ENCODE measurements around the gene CIZ1.
A peak's percentile ranks its signal among the peaks of the same experiment; 100 is the strongest.

Gene CIZ1, protein sequence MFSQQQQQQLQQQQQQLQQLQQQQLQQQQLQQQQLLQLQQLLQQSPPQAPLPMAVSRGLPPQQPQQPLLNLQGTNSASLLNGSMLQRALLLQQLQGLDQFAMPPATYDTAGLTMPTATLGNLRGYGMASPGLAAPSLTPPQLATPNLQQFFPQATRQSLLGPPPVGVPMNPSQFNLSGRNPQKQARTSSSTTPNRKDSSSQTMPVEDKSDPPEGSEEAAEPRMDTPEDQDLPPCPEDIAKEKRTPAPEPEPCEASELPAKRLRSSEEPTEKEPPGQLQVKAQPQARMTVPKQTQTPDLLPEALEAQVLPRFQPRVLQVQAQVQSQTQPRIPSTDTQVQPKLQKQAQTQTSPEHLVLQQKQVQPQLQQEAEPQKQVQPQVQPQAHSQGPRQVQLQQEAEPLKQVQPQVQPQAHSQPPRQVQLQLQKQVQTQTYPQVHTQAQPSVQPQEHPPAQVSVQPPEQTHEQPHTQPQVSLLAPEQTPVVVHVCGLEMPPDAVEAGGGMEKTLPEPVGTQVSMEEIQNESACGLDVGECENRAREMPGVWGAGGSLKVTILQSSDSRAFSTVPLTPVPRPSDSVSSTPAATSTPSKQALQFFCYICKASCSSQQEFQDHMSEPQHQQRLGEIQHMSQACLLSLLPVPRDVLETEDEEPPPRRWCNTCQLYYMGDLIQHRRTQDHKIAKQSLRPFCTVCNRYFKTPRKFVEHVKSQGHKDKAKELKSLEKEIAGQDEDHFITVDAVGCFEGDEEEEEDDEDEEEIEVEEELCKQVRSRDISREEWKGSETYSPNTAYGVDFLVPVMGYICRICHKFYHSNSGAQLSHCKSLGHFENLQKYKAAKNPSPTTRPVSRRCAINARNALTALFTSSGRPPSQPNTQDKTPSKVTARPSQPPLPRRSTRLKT

DNA sequence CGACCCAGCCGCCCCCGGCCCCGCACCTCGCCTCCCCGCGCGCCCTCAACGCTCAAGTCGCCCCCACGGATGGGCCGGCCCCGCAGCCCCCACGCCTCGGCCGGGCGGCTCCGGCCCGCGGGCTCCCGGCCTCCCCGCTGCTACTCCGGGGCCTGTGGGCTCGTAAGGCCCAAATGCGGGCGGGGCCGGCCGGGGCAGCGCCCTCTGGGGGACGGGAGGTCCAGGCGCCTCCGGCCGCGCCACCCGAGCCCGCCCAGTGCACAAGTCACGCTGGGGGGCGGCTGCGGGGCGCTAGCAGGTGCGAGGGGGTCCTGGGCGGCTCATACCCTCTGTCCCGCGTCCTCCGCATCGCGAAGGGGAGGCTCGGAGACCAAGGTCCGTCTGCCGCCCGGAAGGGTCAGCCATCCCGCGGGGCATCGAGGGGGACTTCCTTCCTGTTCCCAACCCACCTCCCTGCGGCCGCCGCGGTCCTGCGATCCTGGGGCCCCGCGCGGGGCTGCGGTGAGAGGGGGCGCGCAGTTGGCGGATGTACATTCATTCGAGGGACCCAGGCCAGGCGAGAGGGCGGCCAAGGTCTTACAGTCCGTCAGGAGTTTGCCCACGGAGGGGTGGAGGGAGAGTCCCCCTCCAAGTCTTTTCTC lies at the start of gene CIZ1:
Gene CIZ1 (minus strand): TSS at position 167 of the 641 bp plus-strand sequence. CDS start 715 bp downstream, outside the sequence.
- no peaks in the 10 kb centered on the region for H4K20me1 ChIP-seq (ENCODE audit: insufficient read depth, low read length, poor library complexity, severe bottlenecking)

DNA sequence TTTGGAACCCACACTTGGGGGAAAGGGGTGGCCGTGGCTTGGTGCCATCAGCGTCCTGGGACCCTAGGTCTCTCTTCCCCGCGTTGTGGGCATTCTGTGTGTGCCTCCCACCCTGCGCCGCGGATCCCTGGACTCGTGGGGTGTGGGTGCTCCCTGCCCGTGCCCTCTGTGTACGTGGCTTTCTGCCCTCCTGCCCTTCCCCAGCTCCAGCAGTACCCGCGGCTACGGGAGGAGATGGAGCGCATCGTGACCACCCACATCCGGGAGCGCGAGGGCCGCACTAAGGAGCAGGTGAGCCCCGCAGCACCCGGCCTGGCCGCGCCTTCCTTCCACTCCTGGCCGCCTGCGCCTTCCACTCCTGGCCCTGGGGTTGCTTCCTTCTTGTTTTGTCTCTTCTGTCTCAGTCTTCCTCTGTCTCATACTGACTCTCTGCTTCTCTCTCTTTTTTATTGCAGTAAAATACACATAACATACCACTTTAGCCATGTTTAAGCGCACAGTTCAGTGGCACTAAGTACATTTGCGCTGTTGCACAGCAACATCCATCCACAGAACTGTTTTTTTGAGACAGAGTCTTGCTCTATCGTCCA lies 42.5 kb upstream of the CIZ1 start:
- Histone ChIP-seq H3K9ac (ENCODE audit: low read depth, low read length, poor library complexity, severe bottlenecking) (no peak overlapping the region), H3K4me2 (ENCODE audit: low read depth, low read length, poor library complexity, severe bottlenecking) (no peak overlapping the region)

More for the DNA sequence above, at the start of gene CIZ1:
- Histone ChIP-seq H3K4me2 (ENCODE audit: low read depth, low read length, poor library complexity, severe bottlenecking) (peak within 1 kb of the TSS; percentile 99), H3F3A (ENCODE audit: low read depth) (no peaks in the 10 kb centered on the region), H3K27me3 (ENCODE audit: insufficient read depth, low read length, poor library complexity, severe bottlenecking) (no peaks in the 10 kb centered on the region), H3K9me3 (ENCODE audit: insufficient read depth, low read depth, low read length) (no peaks in the 10 kb centered on the region), H3K36me3 (ENCODE audit: insufficient read depth, low read length) (no peaks in the 10 kb centered on the region), H3K4me3 (ENCODE audit: low read length, poor library complexity, severe bottlenecking) (peak within 1 kb of the TSS; percentile 99), H3K79me2 (ENCODE audit: insufficient read depth, low read length) (peaks cover 25% of the 10 kb centered on the region), H3K4me1 (ENCODE audit: insufficient read depth, low read length, poor library complexity, severe bottlenecking) (peaks cover 27% of the 10 kb centered on the region), H3K9ac (ENCODE audit: low read depth, low read length, poor library complexity, severe bottlenecking) (peak within 1 kb of the TSS; percentile 91), H2AFZ (ENCODE audit: low read length) (peak within 1 kb of the TSS; percentile 99), H3K9me2 (replicated peaks; ENCODE audit: low read depth, low read length) (no peaks in the 10 kb centered on the region)
- TF ChIP-seq, protein P1, sequence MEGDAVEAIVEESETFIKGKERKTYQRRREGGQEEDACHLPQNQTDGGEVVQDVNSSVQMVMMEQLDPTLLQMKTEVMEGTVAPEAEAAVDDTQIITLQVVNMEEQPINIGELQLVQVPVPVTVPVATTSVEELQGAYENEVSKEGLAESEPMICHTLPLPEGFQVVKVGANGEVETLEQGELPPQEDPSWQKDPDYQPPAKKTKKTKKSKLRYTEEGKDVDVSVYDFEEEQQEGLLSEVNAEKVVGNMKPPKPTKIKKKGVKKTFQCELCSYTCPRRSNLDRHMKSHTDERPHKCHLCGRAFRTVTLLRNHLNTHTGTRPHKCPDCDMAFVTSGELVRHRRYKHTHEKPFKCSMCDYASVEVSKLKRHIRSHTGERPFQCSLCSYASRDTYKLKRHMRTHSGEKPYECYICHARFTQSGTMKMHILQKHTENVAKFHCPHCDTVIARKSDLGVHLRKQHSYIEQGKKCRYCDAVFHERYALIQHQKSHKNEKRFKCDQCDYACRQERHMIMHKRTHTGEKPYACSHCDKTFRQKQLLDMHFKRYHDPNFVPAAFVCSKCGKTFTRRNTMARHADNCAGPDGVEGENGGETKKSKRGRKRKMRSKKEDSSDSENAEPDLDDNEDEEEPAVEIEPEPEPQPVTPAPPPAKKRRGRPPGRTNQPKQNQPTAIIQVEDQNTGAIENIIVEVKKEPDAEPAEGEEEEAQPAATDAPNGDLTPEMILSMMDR (conservative IDR thresholded peaks at IDR 0.05; ENCODE audit: low read length) = peak; percentile 60
- no peak for TF ChIP-seq EZH2phosphoT487 (IDR thresholded peaks at IDR 0.05; ENCODE audit: borderline replicate concordance)

More for the DNA sequence above, 42.5 kb upstream of the CIZ1 start:
- Histone ChIP-seq H2AFZ (ENCODE audit: low read length) (no peak overlapping the region), H3K4me3 (ENCODE audit: low read length, poor library complexity, severe bottlenecking) (no peak overlapping the region), H3K9me3 (ENCODE audit: insufficient read depth, low read depth, low read length) (no peaks in the 10 kb centered on the region), H3K36me3 (ENCODE audit: insufficient read depth, low read length) (no peaks in the 10 kb centered on the region), H3K27me3 (ENCODE audit: insufficient read depth, low read length, poor library complexity, severe bottlenecking) (no peaks in the 10 kb centered on the region), H3K9me2 (replicated peaks; ENCODE audit: low read depth, low read length) (no peaks in the 10 kb centered on the region), H3K4me1 (ENCODE audit: insufficient read depth, low read length, poor library complexity, severe bottlenecking) (no peaks in the 10 kb centered on the region), H3F3A (ENCODE audit: low read depth) (no peaks in the 10 kb centered on the region), H3K79me2 (ENCODE audit: insufficient read depth, low read length) (no peaks in the 10 kb centered on the region), H4K20me1 (ENCODE audit: insufficient read depth, low read length, poor library complexity, severe bottlenecking) (no peaks in the 10 kb centered on the region)
- TF ChIP-seq, protein P1 (conservative IDR thresholded peaks at IDR 0.05; ENCODE audit: low read length) = no peak
- no peak for TF ChIP-seq EZH2phosphoT487 (IDR thresholded peaks at IDR 0.05; ENCODE audit: borderline replicate concordance)
